Prostate gland (tissue), 2 donors: ENCODE measurements around the gene CA5A.

Experiments
- POLR2A ChIP-seq: fragments of 450-650 bp; IDR thresholded peaks from one replicate; pipeline ENCODE4 v1.6.1; 2016; ENCODE audit warnings: antibody characterized with exemption, mild to moderate bottlenecking
- TF ChIP-seq, protein P1 (sequence below), 4 experiments: fragments of 200-600 bp in 2 of 4; fragments of 450-650 bp in 2 of 4; sonication (generic) in 2 of 4; IDR thresholded peaks; 1 replicate in 3 of 4; 2 replicates in 1 of 4; pipeline ENCODE4 v1.5.1; 2016 to 2019; ENCODE audit warnings: antibody characterized with exemption in 4 of 4, mild to moderate bottlenecking in 2 of 4, moderate library complexity in 2 of 4

DNA sequence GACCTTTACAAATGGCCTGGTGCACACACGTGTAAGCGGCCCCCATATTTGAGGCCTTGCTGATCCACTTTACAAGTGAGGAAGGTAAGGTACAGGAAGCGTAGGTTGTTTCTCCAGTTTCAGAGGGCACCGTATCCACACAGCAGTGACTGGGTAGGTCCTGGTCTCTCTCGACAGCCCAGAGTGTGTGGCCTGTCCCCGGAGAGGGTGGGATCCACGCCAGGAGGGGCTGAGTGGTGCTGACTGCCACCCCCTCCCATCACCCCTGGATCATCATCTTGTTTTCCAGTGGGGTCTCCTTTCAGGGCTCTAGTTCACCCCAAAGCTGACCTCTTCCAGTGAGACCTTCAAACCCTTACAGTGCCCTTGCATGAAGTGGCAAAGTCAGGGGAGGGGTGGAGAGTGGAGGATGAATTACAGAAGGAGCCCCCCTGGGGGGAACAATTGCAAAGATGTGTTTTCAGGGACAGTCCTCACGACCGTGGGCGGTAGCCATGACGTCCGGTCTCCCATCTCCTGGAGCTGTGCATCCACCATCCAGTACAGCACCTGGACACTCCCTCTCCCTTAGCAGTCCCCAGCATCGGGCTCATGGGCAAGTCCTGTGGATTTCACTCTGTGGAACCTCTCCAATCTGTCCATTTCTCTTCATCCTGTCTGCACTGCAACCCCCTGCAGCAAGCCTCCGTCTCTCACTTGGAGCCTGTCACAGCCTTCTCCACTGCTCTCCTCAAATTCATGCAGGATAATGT, 10.4 kb upstream of the CA5A start:
- TF ChIP-seq, protein P1, sequence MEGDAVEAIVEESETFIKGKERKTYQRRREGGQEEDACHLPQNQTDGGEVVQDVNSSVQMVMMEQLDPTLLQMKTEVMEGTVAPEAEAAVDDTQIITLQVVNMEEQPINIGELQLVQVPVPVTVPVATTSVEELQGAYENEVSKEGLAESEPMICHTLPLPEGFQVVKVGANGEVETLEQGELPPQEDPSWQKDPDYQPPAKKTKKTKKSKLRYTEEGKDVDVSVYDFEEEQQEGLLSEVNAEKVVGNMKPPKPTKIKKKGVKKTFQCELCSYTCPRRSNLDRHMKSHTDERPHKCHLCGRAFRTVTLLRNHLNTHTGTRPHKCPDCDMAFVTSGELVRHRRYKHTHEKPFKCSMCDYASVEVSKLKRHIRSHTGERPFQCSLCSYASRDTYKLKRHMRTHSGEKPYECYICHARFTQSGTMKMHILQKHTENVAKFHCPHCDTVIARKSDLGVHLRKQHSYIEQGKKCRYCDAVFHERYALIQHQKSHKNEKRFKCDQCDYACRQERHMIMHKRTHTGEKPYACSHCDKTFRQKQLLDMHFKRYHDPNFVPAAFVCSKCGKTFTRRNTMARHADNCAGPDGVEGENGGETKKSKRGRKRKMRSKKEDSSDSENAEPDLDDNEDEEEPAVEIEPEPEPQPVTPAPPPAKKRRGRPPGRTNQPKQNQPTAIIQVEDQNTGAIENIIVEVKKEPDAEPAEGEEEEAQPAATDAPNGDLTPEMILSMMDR (IDR thresholded peaks at IDR 0.05) = no peak
- TF ChIP-seq POLR2A = no peak
